Right atrium auricular region (tissue), 2 donors: ENCODE measurements around the gene STK39. TPM values are rescaled to one million over a fixed set of nuclear protein-coding genes. Genes with fewer than 3 reads are reported as not detected.
A peak's percentile ranks its signal among the peaks of the same experiment; 100 is the strongest.

Experiments
- DNase-seq: peaks from one replicate; pipeline ENCODE4 v3.0.0-alpha.2; 2019; ENCODE audit warnings: low spot score
- H3K27ac ChIP-seq, 2 donors: fragments of 200-600 bp; sonication (generic); 1 replicate in 1 of 2; 2 replicates in 1 of 2; pipeline ENCODE4 v1.5.1; 2016 to 2019
- H3K27me3 ChIP-seq, 2 donors: fragments of 200-600 bp; sonication (generic); one replicate each; pipeline versions ENCODE4 v1.5.1 to v1.6.0; 2017 to 2019
- H3K36me3 ChIP-seq: fragments of 200-600 bp; sonication (generic); one replicate; pipeline ENCODE4 v1.5.1; 2016
- H3K4me1 ChIP-seq, 2 donors: fragments of 200-600 bp; sonication (generic); one replicate each; pipeline versions ENCODE4 v1.5.1 to v1.6.0; 2017 to 2019
- H3K4me3 ChIP-seq, 2 donors: fragments of 200-600 bp; sonication (generic); 1 replicate in 1 of 2; 2 replicates in 1 of 2; pipeline ENCODE4 v1.5.1; 2017 to 2019; ENCODE audit warnings: mild to moderate bottlenecking in 1 of 2, moderate library complexity in 1 of 2
- H3K9me3 ChIP-seq, 2 donors: fragments of 200-600 bp; sonication (generic); one replicate each; pipeline ENCODE4 v1.5.1; 2019
- CTCF ChIP-seq, 2 donors: fragments of 200-600 bp; sonication (generic); IDR thresholded peaks; one replicate each; pipeline ENCODE4 v1.5.1; 2019; ENCODE audit warnings: antibody characterized with exemption in 2 of 2
- total RNA-seq, 2 donors: library from RNA; depleted of rRNA; stranded (reverse); fragments of >200 nt; gene quantifications; one replicate each; pipeline ENCODE4 v1.1.0, GENCODE V29; 2016

The STK39 gene
- total RNA-seq, 2 donors from 2014 or later = 6.0 to 13.6 TPM

DNA sequence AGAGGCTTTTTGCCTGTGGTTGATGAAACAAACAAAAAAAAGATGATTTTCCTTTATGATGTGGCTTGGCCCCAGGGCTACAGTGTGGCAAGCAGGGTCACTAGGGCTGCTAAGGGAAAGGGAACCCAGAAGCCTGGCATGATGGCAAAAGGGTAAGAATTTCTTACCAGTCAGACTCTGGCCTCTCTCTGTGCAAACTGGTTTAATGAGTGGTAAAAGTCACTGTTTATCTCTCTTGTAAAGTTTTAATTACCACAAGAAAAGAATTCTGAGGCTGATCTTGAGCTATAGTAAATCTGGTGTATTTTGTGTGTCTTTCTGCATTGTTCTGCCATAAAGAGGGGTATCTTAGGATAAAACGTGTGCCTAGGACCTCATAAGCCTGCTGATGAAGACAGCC lies 275.4 kb downstream of the STK39 start:
- Histone ChIP-seq H3K4me3 (no peak overlapping the region), H3K9me3 (peaks cover 0 to 9% of the 10 kb centered on the region in 2 donors), H3K27ac (no peak overlapping the region), H3K4me1 (no peaks in the 10 kb centered on the region), H3K36me3 (no peaks in the 10 kb centered on the region), H3K27me3 (no peaks in the 10 kb centered on the region)
- no peak for DNase-seq
- no peak for TF ChIP-seq CTCF (IDR thresholded peaks at IDR 0.05)

- H3K27ac ChIP-seq = no peak overlapping the region
These were observed 280.2 kb downstream of the STK39 start for GRCh38 chr2:167966937-167967913.

GRCh38 chr2:167965907-167966761 lies 281.3 kb downstream of the STK39 start:
- Histone ChIP-seq H3K27ac (no peak overlapping the region), H3K9me3 (no peaks in the 10 kb centered on the region), H3K4me3 (no peak overlapping the region), H3K4me1 (no peaks in the 10 kb centered on the region), H3K36me3 (no peaks in the 10 kb centered on the region), H3K27me3 (no peaks in the 10 kb centered on the region)
- DNase-seq = no peak
- no peak for TF ChIP-seq CTCF (IDR thresholded peaks at IDR 0.05)

More at GRCh38 chr2:167966937-167967913, 280.2 kb downstream of the STK39 start:
- H3K4me3 ChIP-seq = no peak overlapping the region
- H3K4me1 ChIP-seq = no peaks in the 10 kb centered on the region
- no peak for TF ChIP-seq CTCF (IDR thresholded peaks at IDR 0.05)
- DNase-seq = no peak
- no peaks in the 10 kb centered on the region for H3K36me3 ChIP-seq
- H3K27me3 ChIP-seq = no peaks in the 10 kb centered on the region
- no peaks in the 10 kb centered on the region for H3K9me3 ChIP-seq

GRCh38 chr2:167964650-167965413 lies 282.6 kb downstream of the STK39 start:
- Histone ChIP-seq H3K27me3 (no peaks in the 10 kb centered on the region), H3K27ac (no peak overlapping the region), H3K4me3 (no peak overlapping the region), H3K36me3 (no peaks in the 10 kb centered on the region), H3K4me1 (no peaks in the 10 kb centered on the region), H3K9me3 (no peaks in the 10 kb centered on the region)
- TF ChIP-seq CTCF (IDR thresholded peaks at IDR 0.05) = peak in 1 of 2 donors; percentile 47
- no peak for DNase-seq

GRCh38 chr2:167963899-167964649 lies 283.3 kb downstream of the STK39 start:
- no peaks in the 10 kb centered on the region for H3K27me3 ChIP-seq
- TF ChIP-seq CTCF (IDR thresholded peaks at IDR 0.05) = no peak

More at GRCh38 chr2:167963899-167964649, 283.3 kb downstream of the STK39 start:
- H3K4me1 ChIP-seq = no peaks in the 10 kb centered on the region
- H3K9me3 ChIP-seq = no peaks in the 10 kb centered on the region
- DNase-seq = no peak
- no peaks in the 10 kb centered on the region for H3K36me3 ChIP-seq
- H3K27ac ChIP-seq = no peak overlapping the region
- no peak overlapping the region for H3K4me3 ChIP-seq
